PC-3 (cell line): ENCODE measurements around the gene TMOD4. TPM values are rescaled to one million over a fixed set of nuclear protein-coding genes. Genes with fewer than 3 reads are reported as not detected.

Experiments used
- ATAC-seq: fragments of 200-7000 bp; cut with Tn5 transposase; 2 replicates; pipeline ENCODE4 v1.9.1; 2020; ENCODE audit warnings: mild to moderate bottlenecking, moderate library complexity
- BruUV-seq: library from RNA; stranded (reverse); fragments of 400-500 nt; replicated peaks from 2 replicates; lab custom pipeline; 2021; lab: Mats Ljungman, UMichigan
- CTCF ChIA-PET: fragments of 300-600 bp; sonication (Branson Sonifier 250); formaldehyde crosslinking; loops from one replicate; lab custom pipeline; 2022; ENCODE audit warnings: antibody characterized with exemption; lab: Charles Lee
- POLR2A ChIA-PET: fragments of 300-600 bp; sonication (Branson Sonifier 250); formaldehyde crosslinking; loops from one replicate; lab custom pipeline; 2022; ENCODE audit warnings: antibody characterized with exemption; ENCODE audit not compliant: unreplicated experiment; lab: Charles Lee
- DNase-seq: peaks from one replicate; pipeline ENCODE4 v3.0.0-alpha.2; 2015
- H2AFZ ChIP-seq: fragments of 300-600 bp; sonication (generic); 2 replicates; pipeline ENCODE4 v1.6.0; 2016; ENCODE audit warnings: antibody characterized with exemption, low read length
- H3F3A ChIP-seq: fragments of 300-600 bp; sonication (generic); one replicate; pipeline ENCODE4 v1.6.0; 2017; ENCODE audit warnings: antibody characterized with exemption, low read length, control low read depth, mild to moderate bottlenecking; ENCODE audit not compliant: unreplicated experiment
- H3K27ac ChIP-seq: fragments of 300-600 bp; sonication (generic); 2 replicates; pipeline ENCODE4 v1.5.1; 2016; ENCODE audit warnings: mild to moderate bottlenecking, low read length
- H3K27me3 ChIP-seq: fragments of 300-600 bp; sonication (generic); 2 replicates; pipeline ENCODE4 v1.6.1; 2016; ENCODE audit warnings: low read length, mixed read lengths
- H3K36me3 ChIP-seq: fragments of 300-600 bp; sonication (generic); 2 replicates; pipeline ENCODE4 v1.6.1; 2016; ENCODE audit warnings: low read depth, mixed run types, low read length, mixed read lengths
- H3K4me1 ChIP-seq: fragments of 300-600 bp; sonication (generic); 2 replicates; pipeline ENCODE4 v1.5.1; 2016; ENCODE audit warnings: low read length; ENCODE audit not compliant: insufficient read depth
- H3K4me2 ChIP-seq: fragments of 300-600 bp; sonication (generic); 2 replicates; pipeline ENCODE4 v1.6.0; 2016; ENCODE audit warnings: low read length
- H3K4me3 ChIP-seq: fragments of 300-600 bp; sonication (generic); 2 replicates; pipeline ENCODE4 v1.5.1; 2016; ENCODE audit warnings: mild to moderate bottlenecking, low read length, mixed read lengths
- H3K79me2 ChIP-seq: fragments of 300-600 bp; sonication (generic); 2 replicates; pipeline ENCODE4 v1.6.1; 2017; ENCODE audit warnings: low read length, mixed read lengths
- H3K9ac ChIP-seq: fragments of 300-600 bp; sonication (generic); 2 replicates; pipeline ENCODE4 v1.6.0; 2016; ENCODE audit warnings: mild to moderate bottlenecking, low read length
- H3K9me2 ChIP-seq: fragments of 300-600 bp; sonication (generic); replicated peaks from 2 replicates; pipeline ENCODE4 v1.6.1; 2016; ENCODE audit warnings: mixed run types, low read length, mixed read lengths
- H3K9me3 ChIP-seq: fragments of 300-600 bp; sonication (generic); 2 replicates; pipeline ENCODE4 v1.6.1; 2016; ENCODE audit warnings: low read length, mixed read lengths
- H4K20me1 ChIP-seq: fragments of 300-600 bp; sonication (generic); 2 replicates; pipeline ENCODE4 v1.6.1; 2016; ENCODE audit warnings: low read length, mixed read lengths
- CTCF ChIP-seq: fragments of 300-600 bp; sonication (generic); conservative IDR thresholded peaks from 2 replicates; pipeline ENCODE4 v1.5.1; 2017; ENCODE audit warnings: antibody characterized with exemption, low read depth, mild to moderate bottlenecking, low read length
- EZH2 ChIP-seq: fragments of 300-600 bp; sonication (generic); IDR thresholded peaks from one replicate; pipeline ENCODE4 v1.6.1; 2017; ENCODE audit warnings: antibody characterized with exemption, mild to moderate bottlenecking, low read length; ENCODE audit not compliant: unreplicated experiment
- EZH2phosphoT487 ChIP-seq: fragments of 300-600 bp; sonication (generic); IDR thresholded peaks from 2 replicates; pipeline ENCODE4 v1.6.1; 2018; ENCODE audit warnings: mild to moderate bottlenecking, antibody characterized with exemption, low read length, borderline replicate concordance
- intact Hi-C: fragments of 100-400 bp; cut with micrococcal nuclease; formaldehyde crosslinking; loops from 2 replicates; pipeline ENCODE4 v1.9.0; 2023
- total RNA-seq: library from RNA; depleted of rRNA; stranded (reverse); fragments of >200 nt; gene quantifications from 2 replicates; pipeline ENCODE4 v1.2.3, GENCODE V29; 2014

Gene TMOD4
- total RNA-seq, 1 experiment from 2014 or later: 2.7 TPM

DNA sequence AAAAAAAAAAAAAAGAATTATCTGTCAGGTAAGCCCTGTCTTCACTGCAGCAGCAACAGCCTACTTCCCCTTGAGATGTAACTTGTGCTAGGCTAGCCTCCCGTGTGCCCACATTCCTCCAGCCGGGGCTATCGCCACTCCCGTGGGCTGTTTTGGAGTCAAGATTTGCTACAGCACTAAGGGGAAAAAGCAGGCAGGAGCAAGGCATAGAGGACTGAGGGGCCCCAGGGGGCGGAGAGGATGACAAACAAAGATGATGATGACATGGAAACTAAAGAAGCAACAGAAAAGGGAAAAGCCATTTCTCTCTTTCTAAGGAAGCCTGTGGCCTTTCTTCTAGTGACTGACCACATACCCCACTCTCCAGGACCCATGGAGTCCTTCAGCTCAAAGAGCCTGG lies 17.5 kb downstream of the TMOD4 start:
- ChIA-PET CTCF (interaction anchor here (1.3 to 2.4 kb wide), 2 partner anchors 58 to 59 kb away, joined by 4 to 28 read pairs; no protein-coding TSS in a partner anchor), POLR2A (no interaction called here)
- Histone ChIP-seq H4K20me1 (no peaks in the 10 kb centered on the region), H3K27ac (no peak overlapping the region), H3K9ac (no peak overlapping the region), H3F3A (no peaks in the 10 kb centered on the region), H3K79me2 (no peaks in the 10 kb centered on the region), H3K9me3 (no peaks in the 10 kb centered on the region), H3K4me1 (no peaks in the 10 kb centered on the region), H3K4me2 (no peak overlapping the region), H3K9me2 (no peaks in the 10 kb centered on the region), H3K27me3 (no peaks in the 10 kb centered on the region), H3K36me3 (peaks cover 5% of the 10 kb centered on the region; the same call in 1 of the 2 replicates), H2AFZ (no peak overlapping the region), H3K4me3 (no peak overlapping the region)
- DNase-seq (no peak), ATAC-seq (no peak)
- intact Hi-C loops: loop anchor here (10.0 kb wide), 1 partner anchor 134 kb away; no protein-coding TSS in a partner anchor
- no peak for TF ChIP-seq EZH2
- TF ChIP-seq CTCF: no peak
- no peak for TF ChIP-seq EZH2phosphoT487
- no TSS peak for BruUV-seq

GRCh38 chr1:151157067-151157531 lies 18.7 kb downstream of the TMOD4 start:
- no peak overlapping the region for H2AFZ ChIP-seq
- CTCF ChIA-PET: interaction anchor here (0.6 to 2.4 kb wide), 2 partner anchors 31 to 56 kb away, joined by 3 to 28 read pairs; no protein-coding TSS in a partner anchor
- POLR2A ChIA-PET: interaction anchor here (0.5 to 0.6 kb wide), 2 partner anchors 36 to 249 kb away, joined by 4 read pairs; no protein-coding TSS in a partner anchor
- BruUV-seq: no TSS peak
- intact Hi-C loops: loop anchor here (10.0 kb wide), 1 partner anchor 132 kb away; no protein-coding TSS in a partner anchor
- no peak for TF ChIP-seq CTCF
- no peak for TF ChIP-seq EZH2
- no peak for TF ChIP-seq EZH2phosphoT487
- H3K4me2 ChIP-seq: no peak overlapping the region
- H3K36me3 ChIP-seq: peaks cover 5% of the 10 kb centered on the region; the same call in 1 of the 2 replicates
- no peak overlapping the region for H3K4me3 ChIP-seq
- H3K27ac ChIP-seq: no peak overlapping the region
- H3F3A ChIP-seq: no peaks in the 10 kb centered on the region
- H3K9ac ChIP-seq: no peak overlapping the region
- no peaks in the 10 kb centered on the region for H3K27me3 ChIP-seq
- no peaks in the 10 kb centered on the region for H3K4me1 ChIP-seq
- H3K9me2 ChIP-seq: no peaks in the 10 kb centered on the region
- H3K9me3 ChIP-seq: no peaks in the 10 kb centered on the region
- no peaks in the 10 kb centered on the region for H3K79me2 ChIP-seq
- H4K20me1 ChIP-seq: no peaks in the 10 kb centered on the region
- DNase-seq (no peak), ATAC-seq (no peak)

- peak; percentile 81 for ATAC-seq
- no TSS peak for BruUV-seq
- intact Hi-C loops: loop anchor here (1.0 to 10.0 kb wide), 2 partner anchors 57 to 132 kb away; no protein-coding TSS in a partner anchor
Observed at GRCh38 chr1:151156515-151156819, 19.3 kb downstream of the TMOD4 start, which contains the start of gene TNFAIP8L2. TNFAIP8L2 (plus strand) TSS chr1:151156649; CDS start chr1:151158698, 2,049 bp downstream.

More at GRCh38 chr1:151156515-151156819, 19.3 kb downstream of the TMOD4 start, which contains the start of gene TNFAIP8L2:
- Histone ChIP-seq H3K4me2 (no peak within 1 kb of the TSS), H3K9me2 (no peaks in the 10 kb centered on the region), H4K20me1 (no peaks in the 10 kb centered on the region), H3K27me3 (no peaks in the 10 kb centered on the region), H3K36me3 (peaks cover 1% of the 10 kb centered on the region; the same call in 1 of the 2 replicates), H3K27ac (no peak within 1 kb of the TSS), H3K4me3 (no peak within 1 kb of the TSS), H3K9me3 (no peaks in the 10 kb centered on the region), H3K79me2 (no peaks in the 10 kb centered on the region), H3K9ac (no peak within 1 kb of the TSS), H3F3A (no peaks in the 10 kb centered on the region), H3K4me1 (no peaks in the 10 kb centered on the region), H2AFZ (no peak within 1 kb of the TSS)
- DNase-seq: no peak
- TF ChIP-seq EZH2phosphoT487: no peak
- ChIA-PET CTCF (interaction anchor here (0.6 to 2.4 kb wide), 3 partner anchors 30 to 916 kb away, joined by 3 to 28 read pairs (median 4); no protein-coding TSS in a partner anchor), POLR2A (interaction anchor here (0.5 to 0.6 kb wide), 2 partner anchors 36 to 248 kb away, joined by 4 read pairs; no protein-coding TSS in a partner anchor)
